GM12878 (cell line): Measurements from ENCODE around the gene HIVEP3. TPM values are rescaled to one million over a fixed set of nuclear protein-coding genes. Genes with fewer than 3 reads are reported as not detected.

ENCODE experiments used
- CHD2 ChIP-seq: IDR thresholded peaks from 2 replicates; pipeline ENCODE4 v1.6.1; 2011; ENCODE audit warnings: low read depth, low read length, improper control_type of control experiment, borderline replicate concordance
- EP300 ChIP-seq, 2 experiments: fragments of 150-350 bp in 1 of 2; IDR thresholded peaks; 2 replicates each; pipeline ENCODE4 v1.6.1; 2011 to 2012; ENCODE audit warnings: low read depth in 2 of 2, low read length in 2 of 2, borderline replicate concordance in 1 of 2, improper control_type of control experiment in 1 of 2, inconsistent platforms in 1 of 2; ENCODE audit not compliant: control insufficient read depth in 1 of 2
- SREBF2 ChIP-seq: IDR thresholded peaks from 2 replicates; pipeline ENCODE4 v1.6.1; 2012; ENCODE audit warnings: mild to moderate bottlenecking, low read length
- ZSCAN29 ChIP-seq: fragments of 450-650 bp; IDR thresholded peaks from 2 replicates; pipeline ENCODE4 v1.6.1; 2017; ENCODE audit warnings: mild to moderate bottlenecking, moderate library complexity
- polyA plus RNA-seq, 11 experiments: library from polyadenylated mRNA; depleted of rRNA in 4 of 11; unstranded in 6 of 11; stranded (reverse) in 5 of 11; fragments of >200 nt; fragmentation: Nextera tagmentation in 4 of 11; fragmentation: Illumina TruSeq in 1 of 11; extraction: Ambion mirVana in 4 of 11; extraction: Trizol in 1 of 11; gene quantifications; 1 replicate in 1 of 11; 2 replicates in 10 of 11; pipeline versions ENCODE4 v1.2.1 to v1.2.3, GENCODE V29; 2011 to 2016; ENCODE audit warnings: inconsistent platforms in 2 of 11, missing spikeins in 2 of 11, low read depth in 1 of 11
- total RNA-seq, 4 experiments: library from RNA; depleted of rRNA in 3 of 4; stranded (reverse); fragments of >200 nt in 3 of 4; fragmentation: Illumina TruSeq in 1 of 4; extraction: Trizol in 1 of 4; gene quantifications; 2 replicates each; pipeline versions ENCODE4 v1.2.1 to v1.2.3, GENCODE V29; 2013 to 2021
- TF ChIP-seq, protein P1 (sequence below): fragments of 450-650 bp; IDR thresholded peaks from 2 replicates; pipeline ENCODE4 v1.6.1; 2017; ENCODE audit warnings: mild to moderate bottlenecking, moderate library complexity
- TF ChIP-seq, protein P2 (sequence below): fragments of 450-650 bp; IDR thresholded peaks from 2 replicates; pipeline ENCODE4 v1.6.1; 2017; ENCODE audit warnings: mild to moderate bottlenecking, moderate library complexity
- TF ChIP-seq, protein P3 (sequence below): IDR thresholded peaks from 2 replicates; pipeline ENCODE4 v1.6.1; 2011; ENCODE audit warnings: borderline replicate concordance, low read depth, mild to moderate bottlenecking, moderate library complexity, low read length; ENCODE audit not compliant: insufficient read depth, poor library complexity, severe bottlenecking

The HIVEP3 gene
- total and polyA plus RNA-seq, 10 of the 15 experiments (the other 5 are each of a cell fraction or from before 2014, with no cell fraction given), result 1.8 to 13.6 (median 3.8) TPM

GRCh38 chr1:41802532-41803501 lies 115.9 kb downstream of the HIVEP3 start (continued):
- TF ChIP-seq, protein P1, sequence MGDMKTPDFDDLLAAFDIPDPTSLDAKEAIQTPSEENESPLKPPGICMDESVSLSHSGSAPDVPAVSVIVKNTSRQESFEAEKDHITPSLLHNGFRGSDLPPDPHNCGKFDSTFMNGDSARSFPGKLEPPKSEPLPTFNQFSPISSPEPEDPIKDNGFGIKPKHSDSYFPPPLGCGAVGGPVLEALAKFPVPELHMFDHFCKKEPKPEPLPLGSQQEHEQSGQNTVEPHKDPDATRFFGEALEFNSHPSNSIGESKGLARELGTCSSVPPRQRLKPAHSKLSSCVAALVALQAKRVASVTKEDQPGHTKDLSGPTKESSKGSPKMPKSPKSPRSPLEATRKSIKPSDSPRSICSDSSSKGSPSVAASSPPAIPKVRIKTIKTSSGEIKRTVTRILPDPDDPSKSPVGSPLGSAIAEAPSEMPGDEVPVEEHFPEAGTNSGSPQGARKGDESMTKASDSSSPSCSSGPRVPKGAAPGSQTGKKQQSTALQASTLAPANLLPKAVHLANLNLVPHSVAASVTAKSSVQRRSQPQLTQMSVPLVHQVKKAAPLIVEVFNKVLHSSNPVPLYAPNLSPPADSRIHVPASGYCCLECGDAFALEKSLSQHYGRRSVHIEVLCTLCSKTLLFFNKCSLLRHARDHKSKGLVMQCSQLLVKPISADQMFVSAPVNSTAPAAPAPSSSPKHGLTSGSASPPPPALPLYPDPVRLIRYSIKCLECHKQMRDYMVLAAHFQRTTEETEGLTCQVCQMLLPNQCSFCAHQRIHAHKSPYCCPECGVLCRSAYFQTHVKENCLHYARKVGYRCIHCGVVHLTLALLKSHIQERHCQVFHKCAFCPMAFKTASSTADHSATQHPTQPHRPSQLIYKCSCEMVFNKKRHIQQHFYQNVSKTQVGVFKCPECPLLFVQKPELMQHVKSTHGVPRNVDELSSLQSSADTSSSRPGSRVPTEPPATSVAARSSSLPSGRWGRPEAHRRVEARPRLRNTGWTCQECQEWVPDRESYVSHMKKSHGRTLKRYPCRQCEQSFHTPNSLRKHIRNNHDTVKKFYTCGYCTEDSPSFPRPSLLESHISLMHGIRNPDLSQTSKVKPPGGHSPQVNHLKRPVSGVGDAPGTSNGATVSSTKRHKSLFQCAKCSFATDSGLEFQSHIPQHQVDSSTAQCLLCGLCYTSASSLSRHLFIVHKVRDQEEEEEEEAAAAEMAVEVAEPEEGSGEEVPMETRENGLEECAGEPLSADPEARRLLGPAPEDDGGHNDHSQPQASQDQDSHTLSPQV, result no peak
- TF ChIP-seq EP300 (IDR thresholded peaks at IDR 0.05; ENCODE audit: borderline replicate concordance in 1 of 2, control insufficient read depth in 1 of 2, low read depth in 2 of 2, low read length in 2 of 2), result peak in 1 of 2 experiments; percentile 44; a peak in 2 of 4 replicates
- peak; percentile 29; the same call in 1 of the 2 replicates for TF ChIP-seq CHD2
- TF ChIP-seq ZSCAN29, result no peak
- TF ChIP-seq SREBF2, result no peak
- TF ChIP-seq, protein P2, sequence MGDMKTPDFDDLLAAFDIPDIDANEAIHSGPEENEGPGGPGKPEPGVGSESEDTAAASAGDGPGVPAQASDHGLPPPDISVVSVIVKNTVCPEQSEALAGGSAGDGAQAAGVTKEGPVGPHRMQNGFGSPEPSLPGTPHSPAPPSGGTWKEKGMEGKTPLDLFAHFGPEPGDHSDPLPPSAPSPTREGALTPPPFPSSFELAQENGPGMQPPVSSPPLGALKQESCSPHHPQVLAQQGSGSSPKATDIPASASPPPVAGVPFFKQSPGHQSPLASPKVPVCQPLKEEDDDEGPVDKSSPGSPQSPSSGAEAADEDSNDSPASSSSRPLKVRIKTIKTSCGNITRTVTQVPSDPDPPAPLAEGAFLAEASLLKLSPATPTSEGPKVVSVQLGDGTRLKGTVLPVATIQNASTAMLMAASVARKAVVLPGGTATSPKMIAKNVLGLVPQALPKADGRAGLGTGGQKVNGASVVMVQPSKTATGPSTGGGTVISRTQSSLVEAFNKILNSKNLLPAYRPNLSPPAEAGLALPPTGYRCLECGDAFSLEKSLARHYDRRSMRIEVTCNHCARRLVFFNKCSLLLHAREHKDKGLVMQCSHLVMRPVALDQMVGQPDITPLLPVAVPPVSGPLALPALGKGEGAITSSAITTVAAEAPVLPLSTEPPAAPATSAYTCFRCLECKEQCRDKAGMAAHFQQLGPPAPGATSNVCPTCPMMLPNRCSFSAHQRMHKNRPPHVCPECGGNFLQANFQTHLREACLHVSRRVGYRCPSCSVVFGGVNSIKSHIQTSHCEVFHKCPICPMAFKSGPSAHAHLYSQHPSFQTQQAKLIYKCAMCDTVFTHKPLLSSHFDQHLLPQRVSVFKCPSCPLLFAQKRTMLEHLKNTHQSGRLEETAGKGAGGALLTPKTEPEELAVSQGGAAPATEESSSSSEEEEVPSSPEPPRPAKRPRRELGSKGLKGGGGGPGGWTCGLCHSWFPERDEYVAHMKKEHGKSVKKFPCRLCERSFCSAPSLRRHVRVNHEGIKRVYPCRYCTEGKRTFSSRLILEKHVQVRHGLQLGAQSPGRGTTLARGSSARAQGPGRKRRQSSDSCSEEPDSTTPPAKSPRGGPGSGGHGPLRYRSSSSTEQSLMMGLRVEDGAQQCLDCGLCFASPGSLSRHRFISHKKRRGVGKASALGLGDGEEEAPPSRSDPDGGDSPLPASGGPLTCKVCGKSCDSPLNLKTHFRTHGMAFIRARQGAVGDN, result no peak; the same call in 1 of the 2 replicates
- TF ChIP-seq, protein P3, sequence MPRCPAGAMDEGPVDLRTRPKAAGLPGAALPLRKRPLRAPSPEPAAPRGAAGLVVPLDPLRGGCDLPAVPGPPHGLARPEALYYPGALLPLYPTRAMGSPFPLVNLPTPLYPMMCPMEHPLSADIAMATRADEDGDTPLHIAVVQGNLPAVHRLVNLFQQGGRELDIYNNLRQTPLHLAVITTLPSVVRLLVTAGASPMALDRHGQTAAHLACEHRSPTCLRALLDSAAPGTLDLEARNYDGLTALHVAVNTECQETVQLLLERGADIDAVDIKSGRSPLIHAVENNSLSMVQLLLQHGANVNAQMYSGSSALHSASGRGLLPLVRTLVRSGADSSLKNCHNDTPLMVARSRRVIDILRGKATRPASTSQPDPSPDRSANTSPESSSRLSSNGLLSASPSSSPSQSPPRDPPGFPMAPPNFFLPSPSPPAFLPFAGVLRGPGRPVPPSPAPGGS, result no peak
- TF ChIP-seq, all 136 proteins: peak for 25
